HL-60 (cell line): ENCODE measurements around the gene ANTXR1.

Experiments used
- DNase-seq, 2 experiments: peaks; one replicate each; pipeline ENCODE4 v3.0.0-alpha.2; 2010 to 2020; ENCODE audit warnings: low read depth in 1 of 2, low spot score in 1 of 2
- H3K27ac ChIP-seq: fragments of 250-450 bp; sonication (Bioruptor Pico); replicated peaks from 2 replicates; pipeline ENCODE4 v1.5.1; 2020; ENCODE audit warnings: mild to moderate bottlenecking, moderate library complexity
- H3K27me3 ChIP-seq: fragments of 250-450 bp; sonication (Bioruptor Pico); 2 replicates; pipeline ENCODE4 v1.5.1; 2021; ENCODE audit warnings: mild to moderate bottlenecking, moderate library complexity; ENCODE audit not compliant: insufficient read depth, poor library complexity, severe bottlenecking
- H3K4me3 ChIP-seq: replicated peaks from 2 replicates; pipeline ENCODE4 v1.5.1; 2011; ENCODE audit warnings: mild to moderate bottlenecking, control low read depth, low read length; ENCODE audit not compliant: insufficient read depth
- GABPA ChIP-seq: IDR thresholded peaks from 2 replicates; pipeline ENCODE4 v1.6.1; 2012; ENCODE audit warnings: low read depth
- POLR2AphosphoS5 ChIP-seq: IDR thresholded peaks from 2 replicates; pipeline ENCODE4 v1.6.1; 2012; ENCODE audit warnings: low read depth
- SPI1 ChIP-seq: IDR thresholded peaks from 2 replicates; pipeline ENCODE4 v1.6.1; 2012; ENCODE audit warnings: low read depth, mild to moderate bottlenecking, borderline replicate concordance
- TF ChIP-seq, protein P1 (sequence below): IDR thresholded peaks from one replicate; pipeline ENCODE4 v1.5.1; 2011; ENCODE audit warnings: low read length, control low read depth, inconsistent platforms; ENCODE audit not compliant: insufficient read depth
- TF ChIP-seq, protein P2 (sequence below): IDR thresholded peaks from 2 replicates; pipeline ENCODE4 v1.6.1; 2012; ENCODE audit warnings: low read depth; ENCODE audit not compliant: insufficient replicate concordance

Gene ANTXR1

DNA sequence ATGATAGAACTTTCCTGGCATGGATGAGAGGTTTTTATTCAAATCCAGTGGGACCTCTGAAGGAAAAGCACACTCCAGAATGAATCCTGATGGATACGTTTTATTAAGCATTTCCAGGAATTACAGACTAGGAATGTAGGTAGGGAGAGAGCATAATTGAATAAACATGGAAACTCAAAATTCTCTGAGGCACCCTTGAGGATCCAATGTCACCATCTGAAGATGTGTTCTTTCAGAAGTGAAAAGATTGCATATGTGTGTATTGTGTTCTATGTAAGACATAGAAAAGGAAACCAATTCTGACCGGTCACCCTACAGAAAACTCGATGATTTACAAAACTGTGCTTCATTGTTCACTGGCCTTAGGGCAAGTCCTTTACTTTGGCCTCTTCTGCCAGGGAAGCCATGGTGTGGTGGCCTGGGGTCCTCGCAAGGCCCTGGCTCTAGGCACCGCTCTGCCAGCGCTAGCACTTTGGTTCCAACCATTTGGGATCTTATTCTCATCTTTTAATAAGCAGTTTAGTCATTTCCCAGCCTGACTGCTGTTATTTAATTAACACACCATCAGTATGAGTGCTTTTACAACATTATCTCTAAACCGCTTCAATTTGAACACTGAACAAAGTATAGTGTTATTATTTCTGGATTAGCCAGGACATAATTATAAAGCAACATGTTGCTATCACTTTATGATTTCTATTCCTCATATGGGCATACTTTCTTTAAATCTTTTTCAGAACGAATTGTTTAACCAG, 43.1 kb upstream of the ANTXR1 start:
- TF ChIP-seq SPI1 = no peak
- no peak for TF ChIP-seq POLR2AphosphoS5
- TF ChIP-seq, protein P1, sequence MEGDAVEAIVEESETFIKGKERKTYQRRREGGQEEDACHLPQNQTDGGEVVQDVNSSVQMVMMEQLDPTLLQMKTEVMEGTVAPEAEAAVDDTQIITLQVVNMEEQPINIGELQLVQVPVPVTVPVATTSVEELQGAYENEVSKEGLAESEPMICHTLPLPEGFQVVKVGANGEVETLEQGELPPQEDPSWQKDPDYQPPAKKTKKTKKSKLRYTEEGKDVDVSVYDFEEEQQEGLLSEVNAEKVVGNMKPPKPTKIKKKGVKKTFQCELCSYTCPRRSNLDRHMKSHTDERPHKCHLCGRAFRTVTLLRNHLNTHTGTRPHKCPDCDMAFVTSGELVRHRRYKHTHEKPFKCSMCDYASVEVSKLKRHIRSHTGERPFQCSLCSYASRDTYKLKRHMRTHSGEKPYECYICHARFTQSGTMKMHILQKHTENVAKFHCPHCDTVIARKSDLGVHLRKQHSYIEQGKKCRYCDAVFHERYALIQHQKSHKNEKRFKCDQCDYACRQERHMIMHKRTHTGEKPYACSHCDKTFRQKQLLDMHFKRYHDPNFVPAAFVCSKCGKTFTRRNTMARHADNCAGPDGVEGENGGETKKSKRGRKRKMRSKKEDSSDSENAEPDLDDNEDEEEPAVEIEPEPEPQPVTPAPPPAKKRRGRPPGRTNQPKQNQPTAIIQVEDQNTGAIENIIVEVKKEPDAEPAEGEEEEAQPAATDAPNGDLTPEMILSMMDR = no peak
- TF ChIP-seq GABPA = no peak
- TF ChIP-seq, protein P2, sequence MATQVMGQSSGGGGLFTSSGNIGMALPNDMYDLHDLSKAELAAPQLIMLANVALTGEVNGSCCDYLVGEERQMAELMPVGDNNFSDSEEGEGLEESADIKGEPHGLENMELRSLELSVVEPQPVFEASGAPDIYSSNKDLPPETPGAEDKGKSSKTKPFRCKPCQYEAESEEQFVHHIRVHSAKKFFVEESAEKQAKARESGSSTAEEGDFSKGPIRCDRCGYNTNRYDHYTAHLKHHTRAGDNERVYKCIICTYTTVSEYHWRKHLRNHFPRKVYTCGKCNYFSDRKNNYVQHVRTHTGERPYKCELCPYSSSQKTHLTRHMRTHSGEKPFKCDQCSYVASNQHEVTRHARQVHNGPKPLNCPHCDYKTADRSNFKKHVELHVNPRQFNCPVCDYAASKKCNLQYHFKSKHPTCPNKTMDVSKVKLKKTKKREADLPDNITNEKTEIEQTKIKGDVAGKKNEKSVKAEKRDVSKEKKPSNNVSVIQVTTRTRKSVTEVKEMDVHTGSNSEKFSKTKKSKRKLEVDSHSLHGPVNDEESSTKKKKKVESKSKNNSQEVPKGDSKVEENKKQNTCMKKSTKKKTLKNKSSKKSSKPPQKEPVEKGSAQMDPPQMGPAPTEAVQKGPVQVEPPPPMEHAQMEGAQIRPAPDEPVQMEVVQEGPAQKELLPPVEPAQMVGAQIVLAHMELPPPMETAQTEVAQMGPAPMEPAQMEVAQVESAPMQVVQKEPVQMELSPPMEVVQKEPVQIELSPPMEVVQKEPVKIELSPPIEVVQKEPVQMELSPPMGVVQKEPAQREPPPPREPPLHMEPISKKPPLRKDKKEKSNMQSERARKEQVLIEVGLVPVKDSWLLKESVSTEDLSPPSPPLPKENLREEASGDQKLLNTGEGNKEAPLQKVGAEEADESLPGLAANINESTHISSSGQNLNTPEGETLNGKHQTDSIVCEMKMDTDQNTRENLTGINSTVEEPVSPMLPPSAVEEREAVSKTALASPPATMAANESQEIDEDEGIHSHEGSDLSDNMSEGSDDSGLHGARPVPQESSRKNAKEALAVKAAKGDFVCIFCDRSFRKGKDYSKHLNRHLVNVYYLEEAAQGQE = no peak
- DNase-seq = no peak
- Histone ChIP-seq H3K4me3 (no peak overlapping the region), H3K27ac (no peak overlapping the region), H3K27me3 (no peaks in the 10 kb centered on the region)

DNA sequence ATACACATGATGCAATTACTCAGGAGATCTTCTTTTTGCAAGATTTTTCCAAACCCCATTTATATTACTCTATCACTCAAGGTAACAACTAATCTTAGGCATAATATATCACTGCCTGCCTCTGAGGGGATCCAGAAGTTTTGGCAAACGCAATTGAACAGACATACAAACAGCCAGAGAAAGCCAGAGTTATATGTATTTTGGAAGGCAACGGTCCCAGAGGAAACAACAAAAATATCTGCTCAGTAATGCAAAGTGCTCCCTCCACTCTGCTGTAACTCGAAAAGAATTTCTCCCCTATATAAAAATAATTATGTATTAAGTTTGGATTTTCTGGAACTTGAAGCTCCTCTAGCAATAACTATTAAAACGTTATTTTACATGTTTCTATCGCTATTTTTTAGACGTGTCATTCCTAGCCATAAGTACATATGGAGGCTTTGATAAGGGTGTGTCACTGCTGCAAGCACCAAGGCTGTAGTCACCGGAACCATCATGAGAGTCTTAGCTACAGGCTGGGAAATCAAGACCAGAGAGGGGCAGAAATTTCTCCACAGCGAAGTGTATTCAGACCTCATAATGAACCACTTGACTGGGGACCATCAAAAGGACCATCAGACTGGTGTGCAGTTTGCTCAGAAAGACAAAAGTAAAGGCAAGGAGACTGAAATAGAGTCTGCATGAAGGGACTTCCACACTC, 42.3 kb upstream of the ANTXR1 start:
- H3K27me3 ChIP-seq = no peaks in the 10 kb centered on the region
- DNase-seq = no peak
- H3K27ac ChIP-seq = no peak overlapping the region
- TF ChIP-seq GABPA = no peak
- no peak for TF ChIP-seq POLR2AphosphoS5
- TF ChIP-seq, protein P1 = no peak
- TF ChIP-seq, protein P2 = no peak
- TF ChIP-seq SPI1 = no peak
- no peak overlapping the region for H3K4me3 ChIP-seq

DNA sequence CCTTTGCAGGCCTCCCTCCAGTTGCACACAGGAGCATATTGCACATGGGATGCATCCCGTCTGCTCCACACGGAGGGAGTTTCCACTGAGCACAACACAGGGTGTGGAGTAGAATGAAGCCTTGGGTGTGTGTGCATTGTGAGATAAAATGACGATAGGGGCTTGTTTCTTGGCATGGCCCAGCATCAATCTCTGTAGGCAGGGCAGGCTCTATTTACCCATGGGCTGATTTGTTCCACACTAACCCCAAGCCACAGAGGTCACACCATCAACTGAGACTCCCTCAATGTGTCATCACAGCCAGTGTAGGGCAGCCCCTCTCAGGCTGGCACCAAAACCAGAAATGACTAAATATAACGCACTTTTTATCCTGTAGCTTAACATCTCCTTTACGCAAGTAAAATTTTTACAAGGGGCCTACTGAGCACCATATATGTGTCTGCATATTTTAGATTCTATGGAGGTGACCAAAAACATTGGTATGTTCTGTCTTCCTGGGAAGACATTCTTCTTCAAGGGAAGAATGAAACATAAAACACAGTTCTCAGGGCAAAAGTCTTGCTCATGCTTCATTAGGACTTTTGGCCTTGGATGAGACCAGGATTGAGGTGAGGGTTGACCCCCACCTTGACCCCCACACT, 41.3 kb upstream of the ANTXR1 start:
- no peak overlapping the region for H3K27ac ChIP-seq
- no peak overlapping the region for H3K4me3 ChIP-seq
- no peak for DNase-seq
- H3K27me3 ChIP-seq = no peaks in the 10 kb centered on the region
- TF ChIP-seq, protein P1 = no peak
- TF ChIP-seq, protein P2 = no peak
